ENCODE results near the gene LONP1. TPM values are rescaled to one million over a fixed set of nuclear protein-coding genes. Genes with fewer than 3 reads are reported as not detected.

Gene LONP1
- total RNA-seq, 1 experiment from 2014 or later = 113 TPM

DNA sequence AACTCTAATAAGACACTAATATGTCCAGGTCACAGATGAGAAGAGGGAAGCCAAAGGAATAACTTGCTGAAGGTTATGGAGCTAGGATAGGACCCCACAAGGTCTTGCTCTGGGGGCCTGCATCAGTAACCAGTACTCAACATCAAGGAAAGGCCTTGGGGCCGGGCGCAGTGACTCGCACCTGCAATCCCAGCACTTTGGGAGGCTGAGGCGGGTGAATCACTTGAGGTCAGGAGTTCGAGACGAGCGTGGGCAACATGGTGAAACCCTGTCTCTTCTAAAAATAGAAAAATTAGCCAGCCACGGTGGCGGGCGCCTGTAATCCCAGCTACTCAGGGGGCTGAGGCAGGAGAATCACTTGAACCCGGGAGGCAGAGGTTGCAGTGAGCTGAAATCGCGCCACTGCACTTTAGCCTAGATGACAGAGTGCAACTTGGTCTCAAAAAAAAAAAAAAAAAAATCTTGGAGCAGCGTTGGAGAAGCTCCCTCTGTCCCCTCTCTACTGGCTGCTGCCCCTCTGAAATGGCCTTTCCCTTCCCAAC, 1.8 kb downstream of the LONP1 start:
- Histone ChIP-seq H3K4ac (ENCODE audit: low read depth, low read length) (no peak overlapping the region), H4K8ac (replicated peaks; ENCODE audit: insufficient read length, low read depth, low read length) (no peak overlapping the region), H3K56ac (ENCODE audit: insufficient read length, low read depth, low read length) (no peak overlapping the region), H3K4me1 (ENCODE audit: insufficient read depth, low read length) (no peaks in the 10 kb centered on the region), H3K27ac (ENCODE audit: insufficient read length, low read depth, low read length) (no peak overlapping the region), H2BK5ac (ENCODE audit: insufficient read length, low read length) (no peak overlapping the region), H2BK120ac (ENCODE audit: low read depth, low read length, poor library complexity, severe bottlenecking) (no peak overlapping the region), H4K20me1 (ENCODE audit: control insufficient read depth, insufficient read depth, insufficient read length) (no peaks in the 10 kb centered on the region), H3K23me2 (ENCODE audit: insufficient read length, low read depth, low read length, poor library complexity, severe bottlenecking) (peaks cover 9% of the 10 kb centered on the region), H3K79me2 (ENCODE audit: insufficient read depth, low read length) (peaks cover 31% of the 10 kb centered on the region), H3K79me1 (ENCODE audit: insufficient read depth, low read depth, low read length, poor library complexity, severe bottlenecking) (peaks cover 4% of the 10 kb centered on the region), H3K23ac (ENCODE audit: insufficient read length, low read depth, low read length) (no peak overlapping the region), H2BK15ac (ENCODE audit: low read depth, low read length) (no peak overlapping the region), H2AK5ac (ENCODE audit: insufficient read length, low read length) (no peak overlapping the region), H3K27me3 (ENCODE audit: insufficient read depth, low read length) (no peaks in the 10 kb centered on the region), H2BK12ac (ENCODE audit: insufficient read length, low read depth, low read length) (no peak overlapping the region), H3T11ph (ENCODE audit: low read length) (no peak overlapping the region), H2AFZ (ENCODE audit: low read length) (no peak overlapping the region), H3K9ac (ENCODE audit: extremely low read depth, insufficient read length, low read length) (peak overlapping the region; percentile 81), H4K91ac (ENCODE audit: insufficient read length, low read depth, low read length) (no peak overlapping the region), H4K5ac (ENCODE audit: insufficient read length, low read depth, low read length) (no peak overlapping the region), H3K18ac (ENCODE audit: insufficient read length, low read depth, low read length) (no peak overlapping the region), H3K9me3 (ENCODE audit: control insufficient read depth, low read depth, low read length) (no peaks in the 10 kb centered on the region), H3K14ac (ENCODE audit: insufficient read depth, low read length) (no peak overlapping the region), H2BK20ac (ENCODE audit: low read depth, low read length, poor library complexity, severe bottlenecking) (no peak overlapping the region), H3K4me2 (ENCODE audit: insufficient read depth, insufficient read length, low read length) (peak overlapping the region; percentile 90)
- H3K27ac Mint-ChIP-seq = peak overlapping the region; percentile 78 to 97 (median 95); a peak in 5 of 7 replicates
- H3K4me1 Mint-ChIP-seq = peaks cover 16 to 18% of the 10 kb centered on the region in 2 experiments
- DNase-seq = no peak
- WGBS (ENCODE audit: extremely low coverage, insufficient read length, low lambda C conversion rate) = no CpG with 5 or more reads among the region's 14 CpGs
- no peaks in the 10 kb centered on the region; a peak in 2 of 5 replicates for H3K9me3 Mint-ChIP-seq
- TF ChIP-seq, protein P1, sequence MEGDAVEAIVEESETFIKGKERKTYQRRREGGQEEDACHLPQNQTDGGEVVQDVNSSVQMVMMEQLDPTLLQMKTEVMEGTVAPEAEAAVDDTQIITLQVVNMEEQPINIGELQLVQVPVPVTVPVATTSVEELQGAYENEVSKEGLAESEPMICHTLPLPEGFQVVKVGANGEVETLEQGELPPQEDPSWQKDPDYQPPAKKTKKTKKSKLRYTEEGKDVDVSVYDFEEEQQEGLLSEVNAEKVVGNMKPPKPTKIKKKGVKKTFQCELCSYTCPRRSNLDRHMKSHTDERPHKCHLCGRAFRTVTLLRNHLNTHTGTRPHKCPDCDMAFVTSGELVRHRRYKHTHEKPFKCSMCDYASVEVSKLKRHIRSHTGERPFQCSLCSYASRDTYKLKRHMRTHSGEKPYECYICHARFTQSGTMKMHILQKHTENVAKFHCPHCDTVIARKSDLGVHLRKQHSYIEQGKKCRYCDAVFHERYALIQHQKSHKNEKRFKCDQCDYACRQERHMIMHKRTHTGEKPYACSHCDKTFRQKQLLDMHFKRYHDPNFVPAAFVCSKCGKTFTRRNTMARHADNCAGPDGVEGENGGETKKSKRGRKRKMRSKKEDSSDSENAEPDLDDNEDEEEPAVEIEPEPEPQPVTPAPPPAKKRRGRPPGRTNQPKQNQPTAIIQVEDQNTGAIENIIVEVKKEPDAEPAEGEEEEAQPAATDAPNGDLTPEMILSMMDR (conservative IDR thresholded peaks at IDR 0.05) = no peak
- peak overlapping the region; percentile 91 to 98 for H3K4me3 Mint-ChIP-seq
- no peaks in the 10 kb centered on the region for H3K27me3 Mint-ChIP-seq (ENCODE audit: low read depth)
- H3K36me3 Mint-ChIP-seq (ENCODE audit: insufficient read depth in 1 of 3, low read depth in 3 of 3) = peaks cover 21 to 37% (median 27%) of the 10 kb centered on the region in 3 experiments
